Mesendoderm (in vitro differentiated cells): ENCODE results near the gene ZDHHC20.
A peak's percentile ranks its signal among the peaks of the same experiment; 100 is the strongest.

ENCODE experiments used
- DNase-seq: peaks from one replicate; pipeline ENCODE4 v3.0.0; 2013
- H2AK5ac ChIP-seq: 2 replicates; pipeline ENCODE4 v1.6.1; 2013; ENCODE audit warnings: low read length, inconsistent platforms
- H2BK120ac ChIP-seq: 2 replicates; pipeline ENCODE4 v1.6.1; 2013; ENCODE audit warnings: low read depth, mild to moderate bottlenecking, low read length, moderate library complexity, mixed read lengths
- H2BK15ac ChIP-seq: replicated peaks from 2 replicates; pipeline ENCODE4 v1.6.1; 2013; ENCODE audit warnings: low read depth, mild to moderate bottlenecking, moderate library complexity
- H2BK5ac ChIP-seq: 2 replicates; pipeline ENCODE4 v1.6.1; 2013; ENCODE audit warnings: low read length, inconsistent platforms
- H3K18ac ChIP-seq: 2 replicates; pipeline ENCODE4 v1.6.1; 2013; ENCODE audit warnings: mild to moderate bottlenecking, low read length, mixed read lengths
- H3K23ac ChIP-seq: one replicate; pipeline ENCODE4 v1.6.1; 2013; ENCODE audit warnings: low read length
- H3K27ac ChIP-seq: 2 replicates; pipeline ENCODE4 v1.5.1; 2013; ENCODE audit warnings: low read depth, mild to moderate bottlenecking, inconsistent platforms, low read length, moderate library complexity
- H3K27me3 ChIP-seq: 2 replicates; pipeline ENCODE4 v1.6.1; 2013; ENCODE audit warnings: low read length, control low read depth, mild to moderate bottlenecking, inconsistent platforms; ENCODE audit not compliant: insufficient read depth, poor library complexity
- H3K36me3 ChIP-seq: 2 replicates; pipeline ENCODE4 v1.6.1; 2013; ENCODE audit warnings: low read length, inconsistent platforms; ENCODE audit not compliant: control insufficient read depth, insufficient read depth
- H3K4ac ChIP-seq: one replicate; pipeline ENCODE4 v1.6.1; 2013; ENCODE audit warnings: low read depth, mild to moderate bottlenecking, low read length, moderate library complexity
- H3K4me1 ChIP-seq: 2 replicates; pipeline ENCODE4 v1.6.1; 2013; ENCODE audit warnings: low read depth, low read length, inconsistent platforms; ENCODE audit not compliant: control insufficient read depth
- H3K4me2 ChIP-seq: 2 replicates; pipeline ENCODE4 v1.6.1; 2013; ENCODE audit warnings: low read length
- H3K4me3 ChIP-seq: 2 replicates; pipeline ENCODE4 v1.5.1; 2013; ENCODE audit warnings: mild to moderate bottlenecking, low read length
- H3K56ac ChIP-seq: one replicate; pipeline ENCODE4 v1.6.1; 2013; ENCODE audit warnings: low read length
- H3K79me1 ChIP-seq: 2 replicates; pipeline ENCODE4 v1.6.1; 2013; ENCODE audit warnings: low read length, inconsistent platforms
- H3K79me2 ChIP-seq: 2 replicates; pipeline ENCODE4 v1.6.1; 2013; ENCODE audit warnings: mild to moderate bottlenecking, low read length; ENCODE audit not compliant: control insufficient read depth, insufficient read depth
- H3K9ac ChIP-seq: 2 replicates; pipeline ENCODE4 v1.6.1; 2013; ENCODE audit warnings: low read length, inconsistent platforms
- H4K5ac ChIP-seq: one replicate; pipeline ENCODE4 v1.6.1; 2013; ENCODE audit warnings: low read length
- H4K8ac ChIP-seq: one replicate; pipeline ENCODE4 v1.6.1; 2013; ENCODE audit warnings: low read depth, mild to moderate bottlenecking, control low read depth, low read length, moderate library complexity
- WGBS: extraction: QIAGEN DNeasy Blood & Tissue Kit; methylation state at CpG from one replicate; pipeline ENCODE4 v1.1.7; 2013; ENCODE audit warnings: low lambda C conversion rate, missing lambda C conversion rate; ENCODE audit not compliant: insufficient coverage; ENCODE audit errors: extremely low coverage; 5-methylcytosine and 5-hydroxymethylcytosine counted together

The ZDHHC20 gene

DNA sequence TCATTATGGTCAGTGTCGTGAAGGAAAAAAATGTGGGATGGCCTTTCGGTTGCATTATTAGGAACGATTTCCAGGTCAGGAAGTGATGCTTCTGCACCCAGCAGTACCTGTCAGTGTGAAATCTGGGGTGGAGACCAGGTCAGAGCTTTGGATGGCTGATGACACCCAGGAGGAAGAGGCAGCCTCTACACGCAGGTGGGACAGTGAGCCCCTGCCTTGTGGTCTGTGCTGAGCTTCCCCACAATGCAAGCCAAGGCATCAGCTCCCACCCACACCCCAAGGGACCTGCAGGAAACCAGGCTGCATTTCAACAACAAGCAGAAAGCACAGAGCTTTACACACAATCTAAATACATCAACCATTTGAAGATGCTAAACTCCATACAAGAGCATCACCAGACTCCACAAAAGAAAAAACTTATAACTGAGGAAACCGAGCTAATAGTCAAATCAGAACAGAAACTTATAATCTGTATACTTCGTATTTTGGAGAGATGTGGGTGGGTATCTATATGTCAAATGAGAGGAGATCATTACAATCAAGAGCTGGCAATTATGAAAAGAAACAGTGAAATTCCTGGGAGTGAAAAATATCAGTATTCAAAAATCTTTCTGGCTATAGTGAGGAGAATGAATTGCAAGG lies 130.1 kb downstream of the ZDHHC20 start:
- WGBS: no CpG with 5 or more reads among the region's 6 CpGs
- no peak for DNase-seq
- no peak overlapping the region for H3K56ac ChIP-seq
- H4K5ac ChIP-seq: no peak overlapping the region
- H3K18ac ChIP-seq: no peak overlapping the region
- H2BK120ac ChIP-seq: no peak overlapping the region
- no peaks in the 10 kb centered on the region for H3K79me1 ChIP-seq
- no peak overlapping the region for H3K27ac ChIP-seq
- no peak overlapping the region for H2BK15ac ChIP-seq
- no peaks in the 10 kb centered on the region for H3K27me3 ChIP-seq
- no peak overlapping the region for H3K4me3 ChIP-seq
- no peak overlapping the region for H4K8ac ChIP-seq
- H3K4me2 ChIP-seq: no peak overlapping the region
- H2AK5ac ChIP-seq: no peak overlapping the region
- no peak overlapping the region for H3K23ac ChIP-seq
- no peaks in the 10 kb centered on the region for H3K79me2 ChIP-seq
- H3K9ac ChIP-seq: no peak overlapping the region
- no peak overlapping the region for H2BK5ac ChIP-seq
- no peaks in the 10 kb centered on the region for H3K4me1 ChIP-seq
- no peak overlapping the region for H3K4ac ChIP-seq
- no peaks in the 10 kb centered on the region for H3K36me3 ChIP-seq

DNA sequence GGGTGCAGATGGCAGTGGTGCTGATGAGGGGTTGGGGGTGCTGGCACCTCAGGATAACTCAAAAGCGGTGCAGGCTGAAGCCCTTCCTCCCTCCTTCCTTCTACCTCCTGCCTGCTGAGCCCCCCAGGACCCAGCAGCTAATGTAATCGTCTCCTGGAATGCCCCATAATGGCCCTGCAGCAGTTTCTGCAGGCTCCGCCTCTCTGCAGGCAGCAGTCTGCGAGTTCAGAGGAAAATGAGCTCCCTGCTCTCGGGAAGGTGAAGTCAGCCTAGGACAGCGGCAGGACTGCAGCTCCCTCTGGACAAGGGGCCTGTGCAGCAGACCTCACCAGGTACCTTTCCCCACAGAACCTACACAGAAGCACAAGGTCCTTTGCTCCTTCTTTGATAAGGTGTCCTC lies 130.9 kb downstream of the ZDHHC20 start:
- Histone ChIP-seq H3K4me1 (no peaks in the 10 kb centered on the region), H3K79me2 (no peaks in the 10 kb centered on the region), H2BK15ac (no peak overlapping the region), H3K18ac (no peak overlapping the region), H2AK5ac (no peak overlapping the region), H2BK120ac (no peak overlapping the region), H3K79me1 (no peaks in the 10 kb centered on the region), H4K8ac (no peak overlapping the region), H3K4ac (no peak overlapping the region), H3K9ac (no peak overlapping the region), H3K56ac (no peak overlapping the region), H3K27ac (no peak overlapping the region), H2BK5ac (no peak overlapping the region), H3K36me3 (no peaks in the 10 kb centered on the region), H3K4me2 (no peak overlapping the region), H3K23ac (no peak overlapping the region), H3K4me3 (no peak overlapping the region), H3K27me3 (no peaks in the 10 kb centered on the region), H4K5ac (no peak overlapping the region)
- peak; percentile 77 for DNase-seq
- no CpG with 5 or more reads among the region's 6 CpGs for WGBS

DNA sequence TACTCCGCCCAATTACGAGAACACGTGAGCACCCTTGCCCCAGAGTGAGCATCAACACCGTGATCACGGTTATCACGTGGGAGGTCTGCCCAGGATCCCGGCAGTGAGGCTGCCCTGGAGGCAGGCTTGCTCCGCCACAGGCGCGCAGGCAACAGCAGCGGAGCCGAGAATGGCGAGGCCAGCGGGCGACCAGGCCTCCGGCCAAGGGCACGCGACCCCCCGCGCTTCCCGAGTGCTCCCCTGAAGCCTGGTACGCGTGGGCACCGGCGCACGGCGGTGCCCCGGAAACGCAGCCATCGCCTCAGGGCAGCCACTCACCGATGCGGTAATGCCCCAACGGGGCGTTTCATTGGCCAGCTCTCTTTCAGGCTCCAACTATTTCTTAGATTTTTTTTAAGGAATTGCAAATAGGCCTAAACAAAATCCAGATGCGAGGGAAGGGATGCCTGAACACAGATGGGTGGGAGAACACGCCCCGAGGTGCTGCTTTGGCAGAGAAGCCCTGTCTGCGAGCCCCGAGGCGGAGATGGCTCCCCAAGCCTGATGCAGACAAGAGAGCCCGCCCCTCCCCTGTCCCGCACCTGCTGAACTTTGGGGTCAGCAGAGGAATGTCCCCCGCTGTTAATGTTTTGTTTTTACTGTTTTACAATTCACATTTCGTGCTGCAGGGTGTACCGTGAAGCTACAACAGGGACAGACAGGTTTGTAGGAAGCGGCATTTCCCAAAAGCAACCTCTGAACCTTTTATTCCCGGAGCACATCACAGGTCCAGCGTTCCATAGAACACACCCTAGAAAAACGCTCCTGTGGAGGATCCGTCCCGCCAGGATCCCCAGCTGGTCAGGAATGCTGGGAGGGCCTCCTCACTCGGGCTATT lies 132.7 kb downstream of the ZDHHC20 start:
- peak overlapping the region; percentile 17 for H3K27ac ChIP-seq
- WGBS: no CpG with 5 or more reads among the region's 52 CpGs

DNA sequence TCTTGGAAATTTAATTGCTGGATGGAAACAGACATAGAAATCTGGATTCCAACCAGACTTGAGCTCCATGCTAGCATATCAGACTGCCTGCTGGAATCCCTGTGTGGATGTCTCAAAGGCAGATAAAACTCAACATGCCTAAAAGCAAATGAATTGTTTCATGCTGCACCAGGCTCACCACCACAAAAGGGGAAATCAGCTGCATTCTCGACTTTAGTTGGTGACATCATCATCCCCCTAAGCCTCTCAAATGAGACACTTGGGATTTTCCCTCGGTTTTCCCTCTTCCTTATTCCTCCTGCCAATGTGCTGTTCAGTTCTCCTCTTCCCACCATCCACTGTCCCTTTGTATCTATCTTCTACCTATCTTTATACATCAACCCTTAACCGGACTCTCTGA lies 134.3 kb downstream of the ZDHHC20 start:
- H3K36me3 ChIP-seq: no peaks in the 10 kb centered on the region
- H3K4me3 ChIP-seq: no peak overlapping the region
- no peaks in the 10 kb centered on the region for H3K79me2 ChIP-seq
- no peaks in the 10 kb centered on the region for H3K4me1 ChIP-seq
- H3K79me1 ChIP-seq: no peaks in the 10 kb centered on the region
- WGBS: no CpG with 5 or more reads among the region's 3 CpGs
- H3K9ac ChIP-seq: no peak overlapping the region
- no peak overlapping the region for H4K5ac ChIP-seq
- no peak for DNase-seq
- H2BK15ac ChIP-seq: no peak overlapping the region
- no peaks in the 10 kb centered on the region for H3K27me3 ChIP-seq
- no peak overlapping the region for H2BK5ac ChIP-seq
- H2AK5ac ChIP-seq: no peak overlapping the region
- H3K4me2 ChIP-seq: no peak overlapping the region
- H2BK120ac ChIP-seq: no peak overlapping the region
- no peak overlapping the region for H4K8ac ChIP-seq
- no peak overlapping the region for H3K18ac ChIP-seq
- H3K27ac ChIP-seq: no peak overlapping the region
- H3K4ac ChIP-seq: no peak overlapping the region
- no peak overlapping the region for H3K23ac ChIP-seq
- no peak overlapping the region for H3K56ac ChIP-seq

More for the DNA sequence above, 132.7 kb downstream of the ZDHHC20 start:
- Histone ChIP-seq H3K9ac (peak overlapping the region; percentile 57), H4K8ac (no peak overlapping the region), H3K79me1 (no peaks in the 10 kb centered on the region), H2BK15ac (no peak overlapping the region), H3K27me3 (no peaks in the 10 kb centered on the region), H3K18ac (no peak overlapping the region), H4K5ac (no peak overlapping the region), H3K23ac (no peak overlapping the region), H3K4ac (no peak overlapping the region), H3K4me2 (peak overlapping the region; percentile 75), H2AK5ac (no peak overlapping the region), H3K79me2 (no peaks in the 10 kb centered on the region), H3K4me3 (peak overlapping the region; percentile 34), H3K56ac (peak overlapping the region; percentile 81), H3K4me1 (no peaks in the 10 kb centered on the region), H3K36me3 (no peaks in the 10 kb centered on the region), H2BK120ac (no peak overlapping the region), H2BK5ac (no peak overlapping the region)
- DNase-seq: peak; percentile 52

DNA sequence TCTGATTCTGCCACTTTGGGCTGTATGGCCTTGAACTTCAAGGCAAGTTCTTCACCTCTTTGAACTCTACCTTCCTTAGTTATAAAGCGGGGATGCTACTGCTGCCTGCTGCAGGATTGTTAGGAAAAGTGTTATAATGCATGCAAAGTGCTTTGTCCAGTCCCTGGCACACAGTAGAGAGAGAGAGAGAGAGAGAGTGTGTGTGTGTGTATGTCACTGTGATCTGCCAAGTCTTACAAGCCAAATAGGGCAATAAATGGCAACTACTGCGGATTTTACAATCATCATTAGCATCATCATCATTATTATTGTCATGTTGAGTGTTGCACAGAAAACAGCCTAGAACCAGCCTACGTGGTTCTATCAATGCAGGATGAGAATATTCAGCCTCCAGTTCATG lies 136.1 kb downstream of the ZDHHC20 start:
- no peak overlapping the region for H3K18ac ChIP-seq
- H2BK15ac ChIP-seq: no peak overlapping the region
- no peak overlapping the region for H2BK5ac ChIP-seq
- no peaks in the 10 kb centered on the region for H3K36me3 ChIP-seq
- no peaks in the 10 kb centered on the region for H3K4me1 ChIP-seq
- H3K4ac ChIP-seq: no peak overlapping the region
- H2BK120ac ChIP-seq: no peak overlapping the region
- H3K27me3 ChIP-seq: no peaks in the 10 kb centered on the region
- no peaks in the 10 kb centered on the region for H3K79me1 ChIP-seq
- no peak overlapping the region for H3K4me3 ChIP-seq
- H4K5ac ChIP-seq: no peak overlapping the region
- no peak overlapping the region for H2AK5ac ChIP-seq
- H3K4me2 ChIP-seq: no peak overlapping the region
- H4K8ac ChIP-seq: no peak overlapping the region
- no peak overlapping the region for H3K56ac ChIP-seq
- DNase-seq: no peak
- no peak overlapping the region for H3K27ac ChIP-seq
- WGBS: no CpG with 5 or more reads among the region's 3 CpGs
- H3K23ac ChIP-seq: no peak overlapping the region
- no peaks in the 10 kb centered on the region for H3K79me2 ChIP-seq
- no peak overlapping the region for H3K9ac ChIP-seq
